D721Med (cell line): ENCODE data around the gene OTOP3.

ENCODE experiments used
- DNase-seq: peaks from one replicate; pipeline ENCODE4 v3.0.0; 2011; ENCODE audit warnings: low spot score; ENCODE audit not compliant: insufficient read length
- FAIRE-seq: peaks from 2 replicates; lab custom pipeline; 2011; peaks lifted over from hg19 to GRCh38; lab: Jason Lieb, UNC
- TF ChIP-seq, protein P1 (sequence below): IDR thresholded peaks from 2 replicates; pipeline ENCODE4 v1.5.1; 2012; ENCODE audit warnings: mild to moderate bottlenecking, control low read depth; ENCODE audit not compliant: insufficient read depth; ENCODE audit errors: missing control alignments

OTOP3 gene

GRCh38 chr17:74952431-74953133 lies 16.9 kb downstream of the OTOP3 start:
- TF ChIP-seq, protein P1, sequence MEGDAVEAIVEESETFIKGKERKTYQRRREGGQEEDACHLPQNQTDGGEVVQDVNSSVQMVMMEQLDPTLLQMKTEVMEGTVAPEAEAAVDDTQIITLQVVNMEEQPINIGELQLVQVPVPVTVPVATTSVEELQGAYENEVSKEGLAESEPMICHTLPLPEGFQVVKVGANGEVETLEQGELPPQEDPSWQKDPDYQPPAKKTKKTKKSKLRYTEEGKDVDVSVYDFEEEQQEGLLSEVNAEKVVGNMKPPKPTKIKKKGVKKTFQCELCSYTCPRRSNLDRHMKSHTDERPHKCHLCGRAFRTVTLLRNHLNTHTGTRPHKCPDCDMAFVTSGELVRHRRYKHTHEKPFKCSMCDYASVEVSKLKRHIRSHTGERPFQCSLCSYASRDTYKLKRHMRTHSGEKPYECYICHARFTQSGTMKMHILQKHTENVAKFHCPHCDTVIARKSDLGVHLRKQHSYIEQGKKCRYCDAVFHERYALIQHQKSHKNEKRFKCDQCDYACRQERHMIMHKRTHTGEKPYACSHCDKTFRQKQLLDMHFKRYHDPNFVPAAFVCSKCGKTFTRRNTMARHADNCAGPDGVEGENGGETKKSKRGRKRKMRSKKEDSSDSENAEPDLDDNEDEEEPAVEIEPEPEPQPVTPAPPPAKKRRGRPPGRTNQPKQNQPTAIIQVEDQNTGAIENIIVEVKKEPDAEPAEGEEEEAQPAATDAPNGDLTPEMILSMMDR: no peak
- DNase-seq: no peak
- FAIRE-seq: no peak

- FAIRE-seq: no peak
- TF ChIP-seq, protein P1: no peak
- DNase-seq: no peak
These were observed 17.5 kb downstream of the OTOP3 start for GRCh38 chr17:74953134-74953687.

DNA sequence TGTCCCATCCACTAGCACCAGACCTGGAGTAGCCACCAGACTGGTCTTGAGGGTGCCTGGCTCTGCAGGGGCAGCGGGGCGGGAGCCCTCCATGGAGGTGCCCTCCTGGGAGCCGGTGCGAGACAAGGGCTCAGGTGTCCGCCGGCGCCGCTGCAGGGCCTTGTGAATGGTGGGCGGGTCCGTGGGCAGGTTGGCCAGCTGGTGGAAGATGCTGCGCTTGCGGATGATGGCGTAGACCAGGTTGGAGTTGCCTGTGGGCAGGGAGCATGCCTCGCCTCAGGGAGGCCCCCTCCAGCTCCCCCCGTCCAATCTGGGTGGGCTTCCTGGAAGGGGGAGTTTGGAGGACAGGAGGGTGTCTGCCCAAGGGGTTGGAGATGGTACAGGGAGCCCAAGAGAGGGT lies 18.4 kb downstream of the OTOP3 start:
- DNase-seq (no peak), FAIRE-seq (no peak)
- TF ChIP-seq, protein P1: no peak

GRCh38 chr17:74954665-74955421 lies 19.1 kb downstream of the OTOP3 start:
- no peak for FAIRE-seq

DNA sequence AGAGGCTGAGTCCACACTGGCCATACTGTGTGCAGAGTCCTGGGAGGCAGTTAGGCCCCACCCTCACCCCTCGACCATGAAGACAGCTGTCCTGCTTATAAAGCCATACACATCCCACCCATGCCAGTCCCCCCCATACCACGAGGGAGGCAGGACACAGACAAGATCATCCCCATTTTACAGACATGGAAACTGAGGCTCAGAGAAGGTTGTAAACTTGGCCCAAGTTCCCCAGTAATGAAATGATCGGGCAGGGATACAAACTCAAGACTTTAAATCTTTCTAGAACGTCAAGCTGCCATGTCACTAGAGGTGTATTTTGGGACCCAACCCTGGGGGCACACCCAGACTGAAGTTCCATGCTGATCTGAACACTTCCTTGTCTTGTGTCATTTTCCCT lies 20.4 kb downstream of the OTOP3 start:
- TF ChIP-seq, protein P1: no peak
- FAIRE-seq: no peak
- DNase-seq: no peak

More at GRCh38 chr17:74954665-74955421, 19.1 kb downstream of the OTOP3 start:
- TF ChIP-seq, protein P1: no peak
- no peak for DNase-seq

GRCh38 chr17:74957935-74958740 lies 22.4 kb downstream of the OTOP3 start:
- TF ChIP-seq, protein P1: peak; percentile 96
- FAIRE-seq (no peak), DNase-seq (peak; percentile 85)
